HG03045 (cell line): ENCODE results near the gene AUTS2.
"Not testable (repeated sequence)": the region's sequence is repeated elsewhere in the genome, so short reads cannot be mapped to it uniquely, and the experiment has no call there.

Experiments
- ATAC-seq: cut with Tn5 transposase; IDR thresholded peaks from one replicate; pipeline ENCODE4 v1.9.1; 2021; ENCODE audit warnings: mild to moderate bottlenecking, moderate library complexity; ENCODE audit not compliant: unreplicated experiment

AUTS2 gene

GRCh38 chr7:70352088-70352487 is 753.8 kb downstream of the AUTS2 start:
- ATAC-seq, result no peak

- ATAC-seq, result no peak
These were observed 754.6 kb downstream of the AUTS2 start for GRCh38 chr7:70352906-70353305.

GRCh38 chr7:70353330-70353945 is 755.2 kb downstream of the AUTS2 start:
- no peak for ATAC-seq

GRCh38 chr7:70353946-70354335 is 755.7 kb downstream of the AUTS2 start:
- no peak for ATAC-seq

- no peak for ATAC-seq
These were observed 756.3 kb downstream of the AUTS2 start for GRCh38 chr7:70354409-70355169.

GRCh38 chr7:70355198-70356020 is 757.1 kb downstream of the AUTS2 start:
- ATAC-seq, result no peak

GRCh38 chr7:70356085-70356786 is 758.0 kb downstream of the AUTS2 start:
- no peak for ATAC-seq

GRCh38 chr7:70356787-70357328 is 758.6 kb downstream of the AUTS2 start:
- no peak for ATAC-seq

GRCh38 chr7:70360557-70360956 is 762.3 kb downstream of the AUTS2 start:
- no peak for ATAC-seq

GRCh38 chr7:70361821-70362220 is 763.5 kb downstream of the AUTS2 start:
- ATAC-seq, result no peak

- ATAC-seq, result not testable (repeated sequence)
These were observed 766.1 kb downstream of the AUTS2 start for GRCh38 chr7:70364393-70364792.

GRCh38 chr7:70371652-70372051 is 773.4 kb downstream of the AUTS2 start:
- no peak for ATAC-seq

GRCh38 chr7:70372768-70373515 is 774.7 kb downstream of the AUTS2 start:
- ATAC-seq, result no peak

- ATAC-seq, result no peak
These were observed 776.7 kb downstream of the AUTS2 start for GRCh38 chr7:70374772-70375533.

- no peak for ATAC-seq
These were observed 778.3 kb downstream of the AUTS2 start for GRCh38 chr7:70376561-70377031.

- ATAC-seq, result no peak
These were observed 779.7 kb downstream of the AUTS2 start for GRCh38 chr7:70377957-70378356.

- ATAC-seq, result no peak
These were observed 780.9 kb downstream of the AUTS2 start for GRCh38 chr7:70379210-70379609.

GRCh38 chr7:70380421-70381015 is 782.2 kb downstream of the AUTS2 start:
- no peak for ATAC-seq
